ENCODE measurements around the gene PLEKHA5. TPM values are rescaled to one million over a fixed set of nuclear protein-coding genes. Genes with fewer than 3 reads are reported as not detected.
"Not testable (repeated sequence)": the region's sequence is repeated elsewhere in the genome, so short reads cannot be mapped to it uniquely, and the experiment has no call there.

PLEKHA5 gene
- total RNA-seq, 4 donors from 2014 or later: 21.3 to 22.9 (median 21.4) TPM

DNA sequence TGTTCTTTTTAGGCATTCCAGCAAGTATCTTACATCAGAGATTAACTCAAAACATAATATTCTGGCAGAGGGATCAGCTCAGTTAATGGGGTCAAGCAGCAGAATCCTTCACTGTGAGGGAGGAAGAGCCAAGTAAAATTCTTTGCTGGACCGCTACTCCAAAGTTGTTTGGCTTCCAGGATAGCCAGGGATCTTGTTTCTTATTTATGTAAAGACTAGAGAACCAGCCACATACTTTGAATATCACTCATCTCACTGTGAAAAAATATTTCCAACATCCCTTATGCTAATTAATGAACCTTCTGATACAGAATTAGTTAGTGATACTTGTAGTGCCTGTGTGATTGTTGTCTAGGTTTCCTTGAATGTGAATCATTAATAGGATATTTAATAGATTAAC lies 94.2 kb downstream of the PLEKHA5 start:
- WGBS, 2 donors: 45 to 59% methylated on average over 1 of the region's 1 CpG
- no peaks in the 10 kb centered on the region for H3K36me3 ChIP-seq
- DNase-seq (ENCODE audit: low spot score in 2 of 2): no peak
- TF ChIP-seq POLR2A (IDR thresholded peaks at IDR 0.05) (no peak), EP300 (IDR thresholded peaks at IDR 0.05) (no peak)
- TF ChIP-seq, protein P1, sequence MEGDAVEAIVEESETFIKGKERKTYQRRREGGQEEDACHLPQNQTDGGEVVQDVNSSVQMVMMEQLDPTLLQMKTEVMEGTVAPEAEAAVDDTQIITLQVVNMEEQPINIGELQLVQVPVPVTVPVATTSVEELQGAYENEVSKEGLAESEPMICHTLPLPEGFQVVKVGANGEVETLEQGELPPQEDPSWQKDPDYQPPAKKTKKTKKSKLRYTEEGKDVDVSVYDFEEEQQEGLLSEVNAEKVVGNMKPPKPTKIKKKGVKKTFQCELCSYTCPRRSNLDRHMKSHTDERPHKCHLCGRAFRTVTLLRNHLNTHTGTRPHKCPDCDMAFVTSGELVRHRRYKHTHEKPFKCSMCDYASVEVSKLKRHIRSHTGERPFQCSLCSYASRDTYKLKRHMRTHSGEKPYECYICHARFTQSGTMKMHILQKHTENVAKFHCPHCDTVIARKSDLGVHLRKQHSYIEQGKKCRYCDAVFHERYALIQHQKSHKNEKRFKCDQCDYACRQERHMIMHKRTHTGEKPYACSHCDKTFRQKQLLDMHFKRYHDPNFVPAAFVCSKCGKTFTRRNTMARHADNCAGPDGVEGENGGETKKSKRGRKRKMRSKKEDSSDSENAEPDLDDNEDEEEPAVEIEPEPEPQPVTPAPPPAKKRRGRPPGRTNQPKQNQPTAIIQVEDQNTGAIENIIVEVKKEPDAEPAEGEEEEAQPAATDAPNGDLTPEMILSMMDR (IDR thresholded peaks at IDR 0.05): no peak
- peaks cover 0 to 10% (median 0%) of the 10 kb centered on the region in 4 donors for H3K4me1 ChIP-seq
- peaks cover 0 to 6% (median 0%) of the 10 kb centered on the region in 4 donors for H3K9me3 ChIP-seq
- H3K4me3 ChIP-seq: no peak overlapping the region
- H3K27me3 ChIP-seq: no peaks in the 10 kb centered on the region
- peak overlapping the region in 1 of 4 donors; percentile 29 for H3K27ac ChIP-seq

DNA sequence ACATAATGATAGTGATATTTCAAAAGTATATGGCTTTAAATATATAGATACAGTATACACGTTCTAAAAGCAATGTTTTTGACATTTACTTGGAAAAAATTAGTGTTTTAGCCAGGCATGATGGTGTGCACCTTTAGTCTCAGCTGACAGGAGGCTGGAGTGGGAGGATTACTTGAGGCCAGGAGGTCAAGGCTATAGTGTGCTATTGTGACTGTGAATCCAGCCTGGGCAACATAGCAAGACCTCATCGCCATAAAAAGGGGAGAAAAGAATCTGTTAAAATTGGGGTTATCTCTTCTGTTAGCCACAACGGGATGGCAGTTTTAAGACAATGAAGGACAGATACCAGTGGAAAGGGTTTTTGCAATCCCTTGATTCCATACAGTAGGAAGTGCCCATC lies 95.2 kb downstream of the PLEKHA5 start:
- no peak for DNase-seq (ENCODE audit: low spot score in 2 of 2)
- H3K4me1 ChIP-seq: peaks cover 0 to 10% (median 0%) of the 10 kb centered on the region in 4 donors
- TF ChIP-seq EP300 (IDR thresholded peaks at IDR 0.05): no peak
- no peak for TF ChIP-seq POLR2A (IDR thresholded peaks at IDR 0.05)
- TF ChIP-seq, protein P1 (IDR thresholded peaks at IDR 0.05): no peak

GRCh38 chr12:19227190-19227879 lies 97.8 kb downstream of the PLEKHA5 start:
- Histone ChIP-seq H3K27ac (no peak overlapping the region), H3K27me3 (no peaks in the 10 kb centered on the region), H3K4me3 (no peak overlapping the region), H3K9me3 (peaks cover 0 to 6% (median 0%) of the 10 kb centered on the region in 4 donors), H3K4me1 (peaks cover 0 to 10% (median 0%) of the 10 kb centered on the region in 4 donors), H3K36me3 (no peaks in the 10 kb centered on the region)
- no peak for TF ChIP-seq EP300 (IDR thresholded peaks at IDR 0.05)
- no peak for TF ChIP-seq POLR2A (IDR thresholded peaks at IDR 0.05)
- TF ChIP-seq, protein P1 (IDR thresholded peaks at IDR 0.05): no peak
- DNase-seq (ENCODE audit: low spot score in 2 of 2): no peak
- 65 to 70% methylated on average over 2 of the region's 2 CpGs for WGBS, 2 donors

More for the DNA sequence above, 95.2 kb downstream of the PLEKHA5 start:
- no peaks in the 10 kb centered on the region for H3K27me3 ChIP-seq
- H3K36me3 ChIP-seq: no peaks in the 10 kb centered on the region
- H3K27ac ChIP-seq: no peak overlapping the region
- no peak overlapping the region for H3K4me3 ChIP-seq
- H3K9me3 ChIP-seq: peaks cover 0 to 6% (median 0%) of the 10 kb centered on the region in 4 donors
- WGBS, 2 donors: 87 to 92% methylated on average over 3 of the region's 3 CpGs

DNA sequence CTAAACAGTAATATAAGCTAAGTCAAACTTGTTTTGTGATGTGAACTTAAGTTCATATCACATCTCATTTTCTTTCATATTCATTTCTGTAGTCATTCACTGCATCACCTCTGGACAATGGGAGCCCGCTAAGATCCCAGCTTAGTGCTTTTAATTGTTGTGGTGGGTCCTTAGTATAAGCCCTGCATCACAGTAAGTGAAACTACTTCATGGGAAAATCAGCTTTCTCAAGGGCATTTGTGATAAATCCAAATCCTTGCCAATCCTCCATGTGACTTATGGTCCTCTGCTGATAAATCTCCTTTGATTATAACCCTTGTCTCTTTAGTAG lies 98.3 kb downstream of the PLEKHA5 start:
- Histone ChIP-seq H3K36me3 (no peaks in the 10 kb centered on the region), H3K27me3 (no peaks in the 10 kb centered on the region), H3K27ac (no peak overlapping the region), H3K4me1 (peaks cover 0 to 10% (median 0%) of the 10 kb centered on the region in 4 donors), H3K9me3 (peaks cover 0 to 6% (median 0%) of the 10 kb centered on the region in 4 donors), H3K4me3 (no peak overlapping the region)
- 72 to 97% methylated on average over 1 of the region's 1 CpG for WGBS, 2 donors
- TF ChIP-seq, protein P1 (IDR thresholded peaks at IDR 0.05): no peak
- no peak for TF ChIP-seq POLR2A (IDR thresholded peaks at IDR 0.05)
- no peak for TF ChIP-seq EP300 (IDR thresholded peaks at IDR 0.05)
- no peak for DNase-seq (ENCODE audit: low spot score in 2 of 2)

DNA sequence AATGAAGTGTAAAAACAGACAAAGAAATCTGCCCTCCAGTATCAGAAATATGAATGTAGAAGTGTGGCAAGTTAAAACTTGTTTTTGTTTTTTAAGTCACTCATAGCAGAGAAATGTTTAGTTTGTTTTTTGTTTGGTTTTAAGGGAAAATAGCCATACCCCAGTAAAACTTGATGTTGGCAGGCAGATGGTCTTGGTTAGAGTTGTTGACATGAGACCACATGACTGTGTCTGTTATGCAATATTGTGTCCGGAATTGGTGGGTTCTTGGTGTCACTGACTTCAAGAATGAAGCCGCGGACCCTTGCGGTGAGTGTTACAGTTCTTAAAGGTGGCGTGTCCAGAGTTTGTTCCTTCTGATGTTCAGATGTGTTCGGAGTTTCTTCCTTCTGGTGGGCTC lies 99.5 kb downstream of the PLEKHA5 start:
- not testable (repeated sequence) for H3K4me3 ChIP-seq; DNase-seq (ENCODE audit: low spot score in 2 of 2); H3K36me3 ChIP-seq; H3K27ac ChIP-seq; H3K27me3 ChIP-seq; H3K9me3 ChIP-seq
- 87 to 88% methylated on average over 6 of the region's 6 CpGs for WGBS, 2 donors
- H3K4me1 ChIP-seq: peaks cover 0 to 11% (median 3%) of the 10 kb centered on the region in 4 donors
